GM12878 (cell line): Measurements from ENCODE around the gene NPR3.

Source experiments
- CEBPB ChIP-seq, 2 experiments: fragments of 150-350 bp in 1 of 2; IDR thresholded peaks; 2 replicates each; pipeline ENCODE4 v1.6.1; 2012 to 2014; ENCODE audit warnings: low read depth in 2 of 2, low read length in 2 of 2, borderline replicate concordance in 1 of 2, inconsistent platforms in 1 of 2
- CHD2 ChIP-seq: IDR thresholded peaks from 2 replicates; pipeline ENCODE4 v1.6.1; 2011; ENCODE audit warnings: low read depth, low read length, improper control_type of control experiment, borderline replicate concordance
- EP300 ChIP-seq, 2 experiments: fragments of 150-350 bp in 1 of 2; IDR thresholded peaks; 2 replicates each; pipeline ENCODE4 v1.6.1; 2011 to 2012; ENCODE audit warnings: low read depth in 2 of 2, low read length in 2 of 2, borderline replicate concordance in 1 of 2, improper control_type of control experiment in 1 of 2, inconsistent platforms in 1 of 2; ENCODE audit not compliant: control insufficient read depth in 1 of 2
- MEF2B ChIP-seq: fragments of 450-650 bp; IDR thresholded peaks from 2 replicates; pipeline ENCODE4 v1.6.1; 2018; ENCODE audit warnings: mild to moderate bottlenecking, moderate library complexity; ENCODE audit not compliant: partially characterized antibody, poor library complexity, severe bottlenecking
- RBBP5 ChIP-seq: fragments of 200-600 bp; sonication (generic); conservative IDR thresholded peaks from 2 replicates; pipeline ENCODE4 v1.6.1; 2016
- RCOR1 ChIP-seq: conservative IDR thresholded peaks from 2 replicates; pipeline ENCODE4 v1.6.1; 2012; ENCODE audit warnings: low read depth, low read length, improper control_type of control experiment
- SIN3A ChIP-seq: IDR thresholded peaks from 2 replicates; pipeline ENCODE4 v1.6.1; 2012; ENCODE audit warnings: low read depth, low read length, improper control_type of control experiment
- TAF1 ChIP-seq: IDR thresholded peaks from 2 replicates; pipeline ENCODE4 v1.6.1; 2011; ENCODE audit warnings: mild to moderate bottlenecking, low read depth, low read length, borderline replicate concordance
- ZNF24 ChIP-seq: fragments of 450-650 bp; IDR thresholded peaks from 2 replicates; pipeline ENCODE4 v1.6.1; 2017; ENCODE audit warnings: antibody characterized with exemption, mild to moderate bottlenecking
- TF ChIP-seq, protein P1 (sequence below), 3 experiments: IDR thresholded peaks in 2 of 3; conservative IDR thresholded peaks in 1 of 3; 2 replicates each; pipeline ENCODE4 v1.5.1; 2011; ENCODE audit warnings: low read depth in 3 of 3, low read length in 3 of 3, mild to moderate bottlenecking in 3 of 3, control low read depth in 2 of 3, moderate library complexity in 2 of 3, inconsistent platforms in 1 of 3, mixed read lengths in 1 of 3; ENCODE audit not compliant: control insufficient read depth in 2 of 3, insufficient read depth in 1 of 3; ENCODE audit errors: extremely low read depth in 1 of 3

DNA sequence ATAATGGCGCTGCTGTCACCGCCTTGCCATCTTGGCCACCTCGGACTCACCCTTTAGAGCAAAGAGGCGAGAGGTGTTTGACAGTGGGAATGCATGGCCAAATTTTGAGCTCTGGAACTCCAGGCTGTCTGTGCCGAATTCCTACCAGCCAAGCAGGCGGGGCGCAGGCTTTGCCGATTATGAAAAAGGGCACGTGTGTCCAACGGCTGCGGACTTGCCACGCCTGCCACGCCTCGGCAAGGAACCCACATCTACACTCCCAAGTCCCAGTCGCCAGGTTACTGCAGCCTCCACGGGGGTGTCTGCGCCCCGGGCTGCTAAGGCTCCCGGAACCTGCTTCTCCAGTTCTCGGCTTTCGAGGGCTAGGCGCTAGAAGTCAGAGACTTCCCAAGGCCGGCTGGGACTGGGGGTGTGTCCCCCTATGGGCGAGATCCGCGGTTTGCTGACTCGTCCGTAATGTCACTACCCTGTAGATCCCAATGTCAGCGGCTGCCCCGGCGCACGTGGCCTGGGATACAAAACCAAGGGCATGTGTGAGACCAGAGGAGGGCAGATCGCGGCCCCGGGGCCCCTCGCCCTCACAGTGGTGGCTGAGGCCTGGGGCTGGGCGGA is 2.8 kb downstream of the NPR3 start:
- no peak for TF ChIP-seq MEF2B
- TF ChIP-seq CHD2 = no peak
- TF ChIP-seq RBBP5 = no peak
- TF ChIP-seq, protein P1, sequence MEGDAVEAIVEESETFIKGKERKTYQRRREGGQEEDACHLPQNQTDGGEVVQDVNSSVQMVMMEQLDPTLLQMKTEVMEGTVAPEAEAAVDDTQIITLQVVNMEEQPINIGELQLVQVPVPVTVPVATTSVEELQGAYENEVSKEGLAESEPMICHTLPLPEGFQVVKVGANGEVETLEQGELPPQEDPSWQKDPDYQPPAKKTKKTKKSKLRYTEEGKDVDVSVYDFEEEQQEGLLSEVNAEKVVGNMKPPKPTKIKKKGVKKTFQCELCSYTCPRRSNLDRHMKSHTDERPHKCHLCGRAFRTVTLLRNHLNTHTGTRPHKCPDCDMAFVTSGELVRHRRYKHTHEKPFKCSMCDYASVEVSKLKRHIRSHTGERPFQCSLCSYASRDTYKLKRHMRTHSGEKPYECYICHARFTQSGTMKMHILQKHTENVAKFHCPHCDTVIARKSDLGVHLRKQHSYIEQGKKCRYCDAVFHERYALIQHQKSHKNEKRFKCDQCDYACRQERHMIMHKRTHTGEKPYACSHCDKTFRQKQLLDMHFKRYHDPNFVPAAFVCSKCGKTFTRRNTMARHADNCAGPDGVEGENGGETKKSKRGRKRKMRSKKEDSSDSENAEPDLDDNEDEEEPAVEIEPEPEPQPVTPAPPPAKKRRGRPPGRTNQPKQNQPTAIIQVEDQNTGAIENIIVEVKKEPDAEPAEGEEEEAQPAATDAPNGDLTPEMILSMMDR (IDR thresholded peaks at IDR 0.05 in 2 of 3, conservative IDR thresholded peaks at IDR 0.05 in 1 of 3; ENCODE audit: control insufficient read depth in 2 of 3, extremely low read depth in 1 of 3, insufficient read depth in 1 of 3, low read depth in 3 of 3, low read length in 3 of 3) = no peak
- no peak for TF ChIP-seq TAF1
- TF ChIP-seq SIN3A = no peak
- TF ChIP-seq CEBPB (IDR thresholded peaks at IDR 0.05; ENCODE audit: borderline replicate concordance in 1 of 2, low read depth in 2 of 2, low read length in 2 of 2) = no peak
- TF ChIP-seq ZNF24 = no peak
- no peak for TF ChIP-seq EP300 (IDR thresholded peaks at IDR 0.05; ENCODE audit: borderline replicate concordance in 1 of 2, control insufficient read depth in 1 of 2, low read depth in 2 of 2, low read length in 2 of 2)
- TF ChIP-seq RCOR1 = no peak
